OCI-LY3 (cell line): Measurements from ENCODE around the gene COPS2.

Source experiments
- H2AFZ ChIP-seq: fragments of 200-600, 300-600 bp; shearing (Covaris generic); 2 replicates; pipeline ENCODE4 v1.6.0; 2014; ENCODE audit warnings: antibody characterized with exemption, low read depth, low read length
- H3K27ac ChIP-seq: fragments of 200-600, 300-600 bp; sonication (generic); 2 replicates; pipeline ENCODE4 v1.5.1; 2014; ENCODE audit warnings: mild to moderate bottlenecking, low read length, moderate library complexity, mixed read lengths
- H3K27me3 ChIP-seq: fragments of 200-600, 300-600 bp; sonication (generic); 2 replicates; pipeline ENCODE4 v1.6.1; 2014; ENCODE audit warnings: low read depth, low read length, mixed read lengths
- H3K36me3 ChIP-seq: fragments of 200-600, 300-600 bp; sonication (generic); replicated peaks from 2 replicates; pipeline ENCODE3; 2014; ENCODE audit warnings: low read depth, low read length, mixed read lengths
- H3K4me1 ChIP-seq: fragments of 300-600, 200-600 bp; sonication (generic); 2 replicates; pipeline ENCODE4 v1.6.1; 2014; ENCODE audit warnings: low read length, mixed read lengths
- H3K4me2 ChIP-seq: fragments of 200-600, 300-600 bp; sonication (generic); 2 replicates; pipeline ENCODE4 v1.6.1; 2014; ENCODE audit warnings: low read length, mixed read lengths
- H3K4me3 ChIP-seq: fragments of 300-600, 200-600 bp; sonication (generic); 2 replicates; pipeline ENCODE4 v1.5.1; 2014; ENCODE audit warnings: antibody characterized with exemption, mild to moderate bottlenecking, low read length, moderate library complexity
- H3K79me2 ChIP-seq: fragments of 300-600, 200-600 bp; shearing (Covaris generic); 2 replicates; pipeline ENCODE4 v1.6.1; 2014; ENCODE audit warnings: mild to moderate bottlenecking, low read length, mixed read lengths
- H3K9ac ChIP-seq: fragments of 300-600, 200-600 bp; shearing (Covaris generic); 2 replicates; pipeline ENCODE4 v1.6.0; 2014; ENCODE audit warnings: mild to moderate bottlenecking, low read length, moderate library complexity
- H3K9me3 ChIP-seq: fragments of 200-600, 300-600 bp; shearing (Covaris generic); 2 replicates; pipeline ENCODE4 v1.6.1; 2014; ENCODE audit warnings: low read length, mixed read lengths; ENCODE audit not compliant: insufficient read depth
- H4K20me1 ChIP-seq: fragments of 200-600, 300-600 bp; sonication (generic); 2 replicates; pipeline ENCODE4 v1.6.1; 2016; ENCODE audit warnings: low read length, mixed read lengths; ENCODE audit not compliant: insufficient read depth
- EZH2phosphoT487 ChIP-seq: fragments of 200-600 bp; shearing (Covaris generic); IDR thresholded peaks from 2 replicates; pipeline ENCODE4 v1.6.1; 2018; ENCODE audit warnings: antibody characterized with exemption, mixed run types, low read depth
- TF ChIP-seq, protein P1 (sequence below): fragments of 200-600, 300-600 bp; sonication (generic); IDR thresholded peaks from 2 replicates; pipeline ENCODE4 v1.5.1; 2014; ENCODE audit warnings: antibody characterized with exemption, low read length, low read depth

COPS2 gene

GRCh38 chr15:49171790-49172189 lies 16.4 kb upstream of the COPS2 start:
- Histone ChIP-seq H3K27me3 (no peaks in the 10 kb centered on the region), H3K9ac (no peak overlapping the region), H3K4me1 (peaks cover 15% of the 10 kb centered on the region), H2AFZ (no peak overlapping the region), H3K9me3 (no peaks in the 10 kb centered on the region), H3K36me3 (no peaks in the 10 kb centered on the region), H3K79me2 (peaks cover 3% of the 10 kb centered on the region), H3K27ac (no peak overlapping the region), H3K4me3 (no peak overlapping the region), H4K20me1 (no peaks in the 10 kb centered on the region), H3K4me2 (no peak overlapping the region)
- TF ChIP-seq EZH2phosphoT487 = no peak
- TF ChIP-seq, protein P1, sequence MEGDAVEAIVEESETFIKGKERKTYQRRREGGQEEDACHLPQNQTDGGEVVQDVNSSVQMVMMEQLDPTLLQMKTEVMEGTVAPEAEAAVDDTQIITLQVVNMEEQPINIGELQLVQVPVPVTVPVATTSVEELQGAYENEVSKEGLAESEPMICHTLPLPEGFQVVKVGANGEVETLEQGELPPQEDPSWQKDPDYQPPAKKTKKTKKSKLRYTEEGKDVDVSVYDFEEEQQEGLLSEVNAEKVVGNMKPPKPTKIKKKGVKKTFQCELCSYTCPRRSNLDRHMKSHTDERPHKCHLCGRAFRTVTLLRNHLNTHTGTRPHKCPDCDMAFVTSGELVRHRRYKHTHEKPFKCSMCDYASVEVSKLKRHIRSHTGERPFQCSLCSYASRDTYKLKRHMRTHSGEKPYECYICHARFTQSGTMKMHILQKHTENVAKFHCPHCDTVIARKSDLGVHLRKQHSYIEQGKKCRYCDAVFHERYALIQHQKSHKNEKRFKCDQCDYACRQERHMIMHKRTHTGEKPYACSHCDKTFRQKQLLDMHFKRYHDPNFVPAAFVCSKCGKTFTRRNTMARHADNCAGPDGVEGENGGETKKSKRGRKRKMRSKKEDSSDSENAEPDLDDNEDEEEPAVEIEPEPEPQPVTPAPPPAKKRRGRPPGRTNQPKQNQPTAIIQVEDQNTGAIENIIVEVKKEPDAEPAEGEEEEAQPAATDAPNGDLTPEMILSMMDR = no peak

- peaks cover 3% of the 10 kb centered on the region for H3K79me2 ChIP-seq
- H4K20me1 ChIP-seq = no peaks in the 10 kb centered on the region
- H3K27me3 ChIP-seq = no peaks in the 10 kb centered on the region
- no peaks in the 10 kb centered on the region for H3K9me3 ChIP-seq
- peaks cover 12% of the 10 kb centered on the region for H3K4me1 ChIP-seq
- peak within 1 kb of the TSS; percentile 89 for H3K4me2 ChIP-seq
- peak within 1 kb of the TSS; percentile 88 for H3K4me3 ChIP-seq
- no peak within 1 kb of the TSS for H3K27ac ChIP-seq
- H2AFZ ChIP-seq = peak within 1 kb of the TSS; percentile 92
- peak within 1 kb of the TSS; percentile 73 for H3K9ac ChIP-seq
- H3K36me3 ChIP-seq = no peaks in the 10 kb centered on the region
- no peak for TF ChIP-seq EZH2phosphoT487
- TF ChIP-seq, protein P1 = no peak
Observed at GRCh38 chr15:49169880-49170597, 14.6 kb upstream of the COPS2 start, which contains the start of gene GALK2. TSS of gene GALK2 (plus strand) at chr15:49170247. CDS start at chr15:49170323, 76 bp downstream.

- peaks cover 3% of the 10 kb centered on the region for H3K79me2 ChIP-seq
Observed at GRCh38 chr15:49168016-49168415, 12.6 kb upstream of the COPS2 start.

DNA sequence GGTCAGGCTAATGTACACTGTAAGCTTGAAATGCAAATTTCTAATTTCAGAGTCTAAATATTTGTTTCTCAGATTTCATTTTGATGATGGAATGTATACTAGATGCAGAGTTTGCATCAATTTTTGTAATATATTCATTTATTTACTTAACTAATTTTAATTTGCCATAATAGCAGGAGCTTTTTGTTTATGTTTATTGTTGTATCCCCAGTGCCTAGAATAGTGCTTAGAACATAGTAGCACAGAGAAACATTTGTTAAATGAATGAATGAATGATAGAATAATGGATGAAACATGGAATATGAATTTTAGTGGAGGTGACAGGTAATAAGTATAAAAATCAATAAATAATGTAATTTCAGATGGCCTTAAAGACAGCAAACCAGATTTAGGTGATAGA lies 9.5 kb upstream of the COPS2 start:
- Histone ChIP-seq H3K9me3 (no peaks in the 10 kb centered on the region), H3K36me3 (no peaks in the 10 kb centered on the region), H3K4me2 (no peak overlapping the region), H3K4me1 (peaks cover 4% of the 10 kb centered on the region; the same call in 1 of the 2 replicates), H3K79me2 (no peaks in the 10 kb centered on the region), H4K20me1 (no peaks in the 10 kb centered on the region), H2AFZ (no peak overlapping the region), H3K27me3 (no peaks in the 10 kb centered on the region), H3K27ac (no peak overlapping the region), H3K9ac (no peak overlapping the region), H3K4me3 (no peak overlapping the region)
- no peak for TF ChIP-seq EZH2phosphoT487
- TF ChIP-seq, protein P1 = no peak

More at GRCh38 chr15:49168016-49168415, 12.6 kb upstream of the COPS2 start:
- peaks cover 9% of the 10 kb centered on the region for H3K4me1 ChIP-seq
- no peaks in the 10 kb centered on the region for H4K20me1 ChIP-seq
- no peak overlapping the region for H3K9ac ChIP-seq
- H3K4me2 ChIP-seq = no peak overlapping the region
- no peak overlapping the region for H3K27ac ChIP-seq
- TF ChIP-seq, protein P1 = no peak
- no peak for TF ChIP-seq EZH2phosphoT487
- H3K4me3 ChIP-seq = no peak overlapping the region
- H3K36me3 ChIP-seq = no peaks in the 10 kb centered on the region
- H3K9me3 ChIP-seq = no peaks in the 10 kb centered on the region
- H2AFZ ChIP-seq = no peak overlapping the region
- H3K27me3 ChIP-seq = no peaks in the 10 kb centered on the region
